NCI-H2171 (cell line): Measurements from ENCODE around the gene TMPRSS9.

ENCODE experiments used
- DNase-seq: peaks from one replicate; lab custom pipeline; 2025; lab: John Stamatoyannopoulos, UW

Gene TMPRSS9

DNA sequence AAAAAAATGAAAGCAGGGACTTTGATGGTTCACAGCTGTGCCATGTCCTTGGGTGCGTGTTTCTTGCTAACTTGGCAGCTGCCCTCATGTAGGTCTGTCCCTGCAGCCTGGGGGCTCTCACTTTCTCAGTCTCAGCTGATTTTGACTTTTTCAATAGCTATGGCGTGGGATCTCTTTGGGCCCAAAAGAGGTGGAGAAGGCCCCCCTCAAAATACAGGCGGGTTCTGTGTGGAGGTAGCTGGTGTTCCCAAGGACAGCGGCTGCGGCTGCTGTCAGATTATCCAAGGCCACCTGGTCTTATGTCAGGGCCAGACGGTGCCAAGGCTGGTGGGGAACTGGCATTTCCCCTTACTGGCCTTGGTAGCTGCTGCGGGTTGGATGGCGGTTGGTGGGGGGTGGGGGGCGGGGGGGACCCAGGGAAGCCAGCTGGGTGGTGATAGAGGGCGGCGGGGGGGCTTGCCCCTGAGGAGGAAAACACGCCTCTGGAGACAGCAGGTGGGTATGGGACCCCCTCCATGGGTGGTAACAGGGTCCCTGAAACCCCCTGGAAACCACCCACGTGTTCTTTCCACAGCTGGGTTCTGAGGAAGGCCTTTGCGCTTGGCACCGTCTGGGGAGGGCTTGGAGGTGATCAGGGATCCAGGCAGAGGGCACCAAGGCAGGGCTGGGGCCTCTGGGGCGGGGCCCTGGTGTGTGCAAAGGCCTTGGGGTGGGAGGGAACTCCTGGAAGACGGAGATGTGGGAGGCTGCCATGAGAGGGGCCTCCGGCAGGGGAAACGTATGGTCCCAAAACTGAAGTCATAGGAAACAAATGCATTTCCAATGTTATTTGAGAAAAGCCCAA, 63.2 kb downstream of the TMPRSS9 start:
- no peak for DNase-seq

DNA sequence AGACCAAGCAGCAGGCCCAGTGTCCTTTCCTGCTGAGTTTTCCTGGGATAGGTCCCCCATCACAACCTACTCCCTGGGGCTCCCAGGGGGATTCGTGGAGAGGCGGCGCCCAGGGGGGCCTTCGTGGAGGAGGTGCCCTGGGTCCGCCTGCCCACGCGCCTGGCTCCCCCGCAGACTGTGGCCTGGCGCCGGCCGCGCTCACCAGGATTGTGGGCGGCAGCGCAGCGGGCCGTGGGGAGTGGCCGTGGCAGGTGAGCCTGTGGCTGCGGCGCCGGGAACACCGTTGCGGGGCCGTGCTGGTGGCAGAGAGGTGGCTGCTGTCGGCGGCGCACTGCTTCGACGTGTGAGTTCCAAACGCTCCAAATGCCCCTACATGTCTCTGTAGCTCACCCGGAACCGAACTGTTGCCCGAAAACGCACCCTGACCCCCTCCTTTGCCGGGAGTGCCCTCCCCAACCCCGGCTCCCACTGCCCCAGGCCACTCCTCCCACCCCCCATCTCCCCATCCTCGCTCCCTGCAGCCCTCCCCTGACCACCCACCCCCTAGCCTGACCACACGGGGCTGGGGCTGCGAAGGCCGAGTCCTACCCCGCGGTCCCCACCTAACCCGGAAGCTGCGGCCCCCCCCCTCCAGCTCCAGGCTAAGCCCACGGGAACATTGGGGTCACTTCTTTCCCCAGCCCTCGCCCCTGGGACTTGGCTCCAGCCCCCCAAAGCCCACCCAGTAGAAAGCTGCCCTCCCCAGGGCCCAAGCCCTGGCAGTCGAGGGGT, 64.0 kb downstream of the TMPRSS9 start:
- DNase-seq, result no peak

DNA sequence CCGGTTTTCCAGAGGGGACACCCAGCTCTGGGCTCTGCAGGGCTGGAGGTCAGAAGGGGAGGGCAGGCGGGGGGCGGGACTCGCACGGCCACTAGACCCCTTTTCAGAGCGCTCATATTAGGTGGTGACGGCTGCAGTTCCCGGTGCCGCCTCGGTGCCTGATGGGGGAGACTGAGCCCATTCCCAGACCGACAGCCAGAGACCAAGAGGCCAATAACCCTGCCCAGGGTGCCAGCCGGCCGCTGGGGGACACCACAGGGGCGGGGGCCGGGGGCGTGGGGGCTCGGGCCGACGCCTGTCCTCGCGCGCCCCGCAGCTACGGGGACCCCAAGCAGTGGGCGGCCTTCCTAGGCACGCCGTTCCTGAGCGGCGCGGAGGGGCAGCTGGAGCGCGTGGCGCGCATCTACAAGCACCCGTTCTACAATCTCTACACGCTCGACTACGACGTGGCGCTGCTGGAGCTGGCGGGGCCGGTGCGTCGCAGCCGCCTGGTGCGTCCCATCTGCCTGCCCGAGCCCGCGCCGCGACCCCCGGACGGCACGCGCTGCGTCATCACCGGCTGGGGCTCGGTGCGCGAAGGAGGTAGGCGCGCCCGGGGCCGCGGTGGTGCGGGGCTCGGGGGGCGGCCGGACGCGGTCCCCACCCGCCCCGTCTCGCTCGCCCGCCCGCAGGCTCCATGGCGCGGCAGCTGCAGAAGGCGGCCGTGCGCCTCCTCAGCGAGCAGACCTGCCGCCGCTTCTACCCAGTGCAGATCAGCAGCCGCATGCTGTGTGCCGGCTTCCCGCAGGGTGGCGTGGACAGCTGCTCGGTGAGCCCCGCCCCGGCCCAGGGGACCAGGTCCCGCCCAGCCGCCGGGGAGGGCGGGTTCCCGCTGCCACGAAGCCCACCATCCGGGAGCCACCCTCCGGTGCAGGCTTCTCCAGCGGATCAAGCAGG, 64.9 kb downstream of the TMPRSS9 start:
- DNase-seq, result no peak

DNA sequence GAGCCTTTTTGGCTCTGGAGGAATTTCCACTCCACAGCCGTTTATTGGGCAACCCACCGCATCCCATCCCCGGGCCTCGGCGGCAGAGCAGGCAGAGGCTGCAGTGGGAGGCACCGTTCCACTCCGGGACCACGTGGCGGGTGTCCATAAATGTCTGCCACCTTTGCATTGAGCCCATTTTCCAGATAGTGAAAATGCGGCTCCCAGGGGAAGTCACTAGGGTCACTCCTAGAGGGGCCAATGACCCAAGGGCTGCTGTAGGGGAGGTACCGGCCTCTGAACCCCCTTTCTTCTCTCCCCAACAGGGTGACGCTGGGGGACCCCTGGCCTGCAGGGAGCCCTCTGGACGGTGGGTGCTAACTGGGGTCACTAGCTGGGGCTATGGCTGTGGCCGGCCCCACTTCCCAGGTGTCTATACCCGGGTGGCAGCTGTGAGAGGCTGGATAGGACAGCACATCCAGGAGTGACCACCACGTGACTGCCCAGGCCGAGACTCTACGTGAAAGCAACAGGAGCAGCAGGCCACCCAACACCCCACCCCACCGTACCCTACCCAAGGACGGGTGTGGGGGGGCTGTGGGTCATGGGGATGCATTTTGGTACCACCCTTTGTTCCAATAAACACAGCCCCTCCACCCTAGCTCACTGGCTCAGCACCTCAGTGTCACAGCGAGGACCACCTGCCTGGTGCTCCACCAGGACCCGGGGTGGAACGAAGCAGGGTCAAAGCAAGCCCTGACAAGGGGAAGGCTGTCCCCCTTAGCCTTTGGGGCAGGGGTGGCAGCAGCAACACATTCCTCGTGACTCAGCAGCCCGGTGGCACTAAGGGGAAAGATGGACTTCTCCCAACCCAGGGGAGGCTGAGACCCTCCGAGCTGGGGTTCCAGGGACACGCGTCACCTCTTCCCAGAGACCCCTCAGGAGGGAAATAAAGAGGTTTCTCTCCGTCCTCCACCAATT, 65.8 kb downstream of the TMPRSS9 start:
- no peak for DNase-seq

DNA sequence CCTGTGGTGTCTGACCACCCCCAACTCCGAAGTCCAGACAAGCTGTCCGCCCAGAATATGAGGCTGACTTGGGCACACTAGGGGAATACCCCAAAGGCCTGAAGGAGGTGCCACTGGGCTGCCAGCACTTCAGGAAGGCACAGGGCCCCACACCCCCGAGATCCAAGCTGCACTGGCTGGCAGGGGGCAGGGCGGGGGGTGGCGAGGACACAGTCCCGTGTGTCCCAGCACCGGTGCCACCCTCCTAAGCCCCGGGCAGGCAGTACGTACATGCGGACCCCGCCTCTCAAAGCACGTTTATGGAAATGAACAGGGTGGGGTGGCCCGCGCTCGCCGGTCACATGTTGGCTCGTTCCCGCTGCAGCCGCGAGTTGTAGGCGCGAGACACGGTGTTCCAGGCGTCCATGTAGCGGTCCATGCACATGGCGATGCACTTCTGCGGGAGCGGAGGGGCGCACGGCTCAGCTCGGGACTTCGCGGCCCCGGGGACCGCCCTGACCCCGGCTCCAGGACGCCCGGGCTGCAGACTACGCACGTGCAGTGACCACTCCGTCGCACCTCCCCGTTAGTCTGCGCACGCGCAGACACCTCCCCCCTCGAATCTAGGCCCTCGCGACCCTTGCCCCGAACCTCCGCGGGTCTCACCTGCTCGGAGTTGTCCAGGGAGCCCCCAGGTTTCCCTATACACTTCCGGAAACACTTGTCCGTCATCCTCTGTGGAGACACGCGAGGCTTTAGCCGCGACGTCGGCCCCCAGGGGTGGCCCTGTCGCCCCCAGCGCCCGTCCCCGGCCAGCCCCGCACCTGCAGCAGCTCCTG, 66.8 kb downstream of the TMPRSS9 start:
- peak; percentile 43 for DNase-seq

DNA sequence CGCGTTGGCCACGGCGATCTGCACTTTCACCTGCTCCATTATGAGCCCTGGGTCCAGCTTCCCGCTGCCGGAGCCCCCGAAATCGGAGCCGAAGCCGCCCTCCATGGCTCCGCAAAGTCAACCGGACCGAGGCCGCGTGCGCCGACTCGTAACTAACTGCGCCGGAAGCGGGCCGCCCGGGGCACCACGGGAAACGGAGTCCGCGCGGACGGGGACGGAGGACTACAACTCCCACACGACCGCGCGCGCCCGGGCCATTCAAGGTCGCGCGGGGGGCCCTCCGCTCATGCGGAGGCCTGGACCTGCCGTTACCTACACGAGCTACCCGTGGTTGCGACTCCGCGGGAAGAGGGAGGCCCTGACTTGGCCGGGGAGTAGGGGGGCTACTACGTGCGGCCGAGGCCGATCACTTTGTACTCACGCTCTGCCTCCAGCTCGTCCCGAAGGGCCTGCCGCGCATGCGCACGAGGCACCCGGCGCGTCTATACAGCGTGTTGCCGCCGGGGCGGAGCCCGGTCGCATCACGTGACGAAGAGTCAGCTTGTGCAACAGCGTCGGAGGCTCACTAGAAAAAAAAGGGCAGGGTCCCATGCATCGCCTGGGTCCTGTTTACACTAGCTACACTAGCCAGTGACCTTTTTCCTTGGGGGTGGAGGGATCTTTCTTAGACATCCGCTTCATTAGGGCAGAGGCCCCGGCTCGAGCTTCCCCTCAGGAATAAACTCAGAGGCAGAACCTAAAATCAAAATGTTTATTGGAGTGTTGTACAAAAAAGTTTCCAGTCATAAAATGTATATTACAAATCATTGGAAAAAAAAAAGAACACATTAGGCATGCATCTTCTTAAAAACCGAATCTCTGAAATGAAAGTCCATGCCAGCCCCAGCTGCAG, 67.6 kb downstream of the TMPRSS9 start, which contains the start of gene TIMM13:
Gene TIMM13, minus strand, starts transcription at position 158 of the 892 bp plus-strand sequence. Its CDS starts 53 bp downstream, at position 105.
- peak; percentile 95 for DNase-seq

DNA sequence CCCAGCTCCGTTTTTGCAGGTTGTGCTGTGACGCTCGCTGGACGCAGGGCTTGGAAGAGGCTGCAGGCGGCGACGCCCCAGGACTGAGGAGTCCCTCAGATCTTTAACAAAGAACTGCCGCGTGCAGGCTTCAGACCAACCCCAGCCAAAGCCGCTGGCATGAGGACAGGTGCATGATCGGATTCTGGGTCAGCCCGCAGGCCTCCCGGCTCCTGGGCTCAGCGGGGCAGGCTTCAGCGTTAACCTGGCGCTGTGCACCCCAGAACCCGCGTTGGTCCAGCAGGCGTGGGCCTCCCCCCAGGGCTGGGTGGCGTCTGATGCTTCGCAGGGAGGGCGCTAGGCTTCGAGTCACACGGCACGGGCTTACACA, 68.2 kb downstream of the TMPRSS9 start:
- DNase-seq, result no peak

DNA sequence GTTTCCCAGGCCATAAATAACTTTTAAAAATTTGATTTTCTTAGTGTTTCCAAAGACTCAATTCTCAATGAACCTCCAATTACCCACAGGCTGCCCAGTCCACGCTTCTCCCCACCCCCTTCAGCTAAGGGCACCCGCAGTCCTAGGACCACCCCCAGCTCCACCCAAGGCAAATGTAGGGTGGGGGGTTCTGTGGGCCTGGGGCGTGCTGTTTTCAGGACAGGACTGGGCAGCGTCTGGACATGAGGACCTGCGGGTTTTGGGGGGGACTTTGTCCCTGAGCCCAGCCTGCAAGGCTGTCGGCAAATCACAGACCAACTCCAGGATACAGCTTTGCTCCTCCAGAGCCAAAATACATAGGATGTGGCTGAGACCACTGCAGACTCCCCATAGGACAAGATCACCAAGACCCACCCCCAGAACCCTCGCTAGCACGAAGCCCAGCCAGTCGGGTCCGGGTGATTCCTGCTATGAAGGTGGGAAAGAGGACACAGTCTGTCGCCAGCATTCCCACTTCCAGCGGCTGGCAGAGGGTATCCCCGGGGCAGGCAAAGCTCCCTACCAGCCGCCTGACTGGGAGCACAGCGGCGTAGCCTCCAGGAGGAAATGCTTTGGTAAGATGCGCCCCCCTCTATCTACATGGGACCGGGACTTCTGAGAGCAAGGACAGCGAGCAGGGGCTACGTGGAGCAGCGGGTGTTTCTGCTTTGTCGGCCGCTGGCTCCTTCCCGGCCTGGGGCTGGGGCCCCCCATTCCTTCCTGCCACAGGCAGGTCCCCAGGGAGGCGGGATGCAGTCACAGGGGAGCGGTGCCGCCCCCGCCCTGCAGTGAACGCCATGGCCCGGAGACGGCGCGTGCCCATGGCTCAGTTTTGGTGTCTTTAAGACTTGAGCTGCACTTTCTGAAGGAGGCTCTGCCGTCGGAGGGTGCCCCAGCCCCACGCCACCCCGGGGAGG, 69.0 kb downstream of the TMPRSS9 start:
- no peak for DNase-seq

DNA sequence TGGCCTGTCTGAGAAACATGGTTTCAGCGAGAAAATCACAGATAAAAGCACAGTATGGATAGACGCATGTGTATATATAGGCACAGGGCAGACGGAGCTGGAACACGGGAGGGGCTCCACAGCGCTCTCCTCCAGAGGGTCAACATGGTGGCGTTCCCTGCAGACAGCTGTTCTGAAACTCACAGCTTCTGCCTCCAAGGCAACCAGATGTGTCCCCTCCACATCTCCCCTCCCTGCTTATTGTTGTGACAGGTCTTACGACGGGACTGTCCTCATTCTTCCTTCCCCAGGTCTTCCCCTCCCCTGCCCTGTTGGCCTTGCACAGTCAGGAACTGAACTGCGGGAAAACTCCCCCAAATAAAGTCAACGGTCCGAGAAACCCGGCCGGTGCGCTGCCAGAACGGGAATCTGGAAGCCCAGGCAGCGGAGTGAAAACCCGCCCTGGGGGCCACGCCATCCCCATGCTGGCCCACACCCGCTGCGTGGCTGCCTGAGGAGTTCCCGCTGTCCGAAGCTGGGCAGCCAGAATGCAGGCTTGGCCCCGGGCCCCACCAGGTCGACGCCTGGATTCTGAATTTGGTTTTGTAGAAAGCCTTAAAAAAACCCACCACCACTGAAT, 70.0 kb downstream of the TMPRSS9 start:
- DNase-seq, result no peak

DNA sequence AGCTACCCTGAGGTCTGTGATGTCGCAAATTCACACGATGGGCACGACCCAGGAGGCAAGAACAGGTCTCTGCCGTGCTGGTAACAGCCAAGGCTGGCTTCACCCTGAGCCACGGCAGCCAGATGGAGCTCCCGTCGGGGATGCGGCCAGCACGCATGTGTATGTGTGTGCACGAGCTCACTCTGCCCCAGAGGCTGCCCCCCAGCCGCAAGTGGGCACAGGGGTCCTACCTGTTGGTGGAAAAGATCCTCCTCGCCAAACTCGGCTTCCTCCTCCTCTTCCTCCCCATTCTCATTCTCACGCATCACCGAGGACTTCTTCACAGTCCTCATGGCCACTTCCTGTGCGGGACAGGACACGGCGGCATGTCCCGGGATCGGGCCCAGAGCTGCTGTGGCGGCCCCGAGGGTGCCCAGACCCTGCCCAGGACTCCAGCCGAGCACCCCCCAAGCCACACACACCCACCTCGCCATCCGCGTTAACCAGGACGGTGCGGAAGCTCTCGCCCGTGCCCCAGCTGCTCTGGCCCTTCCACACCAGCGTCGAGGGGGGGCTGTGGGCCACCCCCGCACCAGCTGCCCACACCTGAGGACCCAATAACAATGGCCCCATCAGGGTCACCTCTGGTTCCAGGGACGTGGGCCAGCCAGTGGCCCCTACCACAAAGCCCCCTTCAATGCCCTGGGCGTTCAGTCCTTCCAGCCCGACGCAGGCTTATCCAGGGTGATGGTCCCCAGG, 71.4 kb downstream of the TMPRSS9 start:
- DNase-seq, result no peak

DNA sequence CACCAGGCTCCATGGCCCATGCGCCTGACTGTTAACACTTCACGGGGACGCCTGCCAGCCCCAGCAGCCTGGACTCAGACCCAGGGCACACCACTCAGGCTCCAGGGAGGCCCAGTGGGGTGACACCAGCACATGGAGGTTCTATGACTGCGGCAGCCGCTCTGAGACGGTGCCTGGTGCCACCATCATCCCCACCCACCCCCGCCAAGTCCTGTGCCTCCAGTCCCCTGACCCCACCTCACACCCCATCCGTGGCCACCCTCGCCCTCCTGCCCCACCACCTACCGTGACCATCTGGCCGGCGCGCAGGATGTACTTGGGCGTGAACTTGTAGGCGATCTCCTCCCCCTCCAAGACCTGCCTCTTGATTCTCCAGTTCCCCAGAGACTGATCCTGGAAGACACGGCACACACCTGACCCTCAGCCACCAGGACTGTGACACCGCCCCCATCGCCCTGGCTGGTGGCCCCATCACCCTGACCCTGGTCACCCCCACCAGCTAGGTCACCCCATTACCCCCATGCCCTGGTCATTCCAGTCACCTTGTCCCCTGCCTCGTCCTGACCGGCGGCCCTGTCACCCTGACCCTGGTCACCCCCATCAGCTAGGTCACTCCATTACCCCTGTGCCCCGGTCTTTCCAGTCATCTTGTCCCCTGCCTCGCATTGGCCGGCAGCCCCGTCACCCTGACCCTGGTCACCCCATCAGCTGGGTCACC, 72.2 kb downstream of the TMPRSS9 start:
- DNase-seq, result no peak

DNA sequence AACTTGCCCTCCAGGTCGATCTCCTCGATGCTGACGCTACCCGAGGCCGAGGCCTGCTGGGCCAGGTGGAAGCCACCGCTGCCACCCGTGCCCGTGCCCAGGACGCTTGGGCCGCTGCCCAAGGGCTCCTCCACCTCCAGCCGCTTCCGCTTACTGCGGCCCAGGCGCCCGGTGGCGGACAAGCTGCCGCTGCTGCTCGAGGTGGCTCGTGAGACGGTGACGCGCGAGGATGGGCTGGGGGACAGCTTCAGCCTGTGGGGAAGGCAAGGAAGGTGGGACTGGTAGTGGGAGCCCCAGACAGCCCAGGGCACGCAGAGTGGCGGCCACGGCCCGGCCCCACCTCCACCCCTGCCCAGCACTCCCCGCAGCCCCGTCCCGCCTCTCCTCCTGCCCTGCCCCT, 73.8 kb downstream of the TMPRSS9 start:
- no peak for DNase-seq

DNA sequence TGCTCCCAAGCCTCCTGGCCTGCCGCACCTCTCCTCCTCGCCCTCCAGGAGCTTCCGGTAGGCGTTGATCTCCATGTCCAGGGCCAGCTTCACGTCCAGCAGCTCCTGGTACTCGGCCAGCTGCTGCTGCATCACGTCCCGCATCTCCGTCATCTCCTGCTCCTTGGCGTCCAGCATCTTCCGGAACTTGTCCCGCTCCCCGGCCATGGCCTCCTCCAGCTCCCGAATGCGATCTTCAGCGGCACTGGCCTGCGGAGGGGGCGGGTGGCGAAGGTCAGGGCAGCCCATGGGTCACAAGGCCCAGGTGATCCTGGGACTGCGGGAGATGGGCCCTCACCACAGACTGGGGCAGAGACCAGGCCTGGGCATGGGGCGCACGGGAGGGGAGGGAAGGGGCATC, 74.2 kb downstream of the TMPRSS9 start:
- DNase-seq, result no peak

DNA sequence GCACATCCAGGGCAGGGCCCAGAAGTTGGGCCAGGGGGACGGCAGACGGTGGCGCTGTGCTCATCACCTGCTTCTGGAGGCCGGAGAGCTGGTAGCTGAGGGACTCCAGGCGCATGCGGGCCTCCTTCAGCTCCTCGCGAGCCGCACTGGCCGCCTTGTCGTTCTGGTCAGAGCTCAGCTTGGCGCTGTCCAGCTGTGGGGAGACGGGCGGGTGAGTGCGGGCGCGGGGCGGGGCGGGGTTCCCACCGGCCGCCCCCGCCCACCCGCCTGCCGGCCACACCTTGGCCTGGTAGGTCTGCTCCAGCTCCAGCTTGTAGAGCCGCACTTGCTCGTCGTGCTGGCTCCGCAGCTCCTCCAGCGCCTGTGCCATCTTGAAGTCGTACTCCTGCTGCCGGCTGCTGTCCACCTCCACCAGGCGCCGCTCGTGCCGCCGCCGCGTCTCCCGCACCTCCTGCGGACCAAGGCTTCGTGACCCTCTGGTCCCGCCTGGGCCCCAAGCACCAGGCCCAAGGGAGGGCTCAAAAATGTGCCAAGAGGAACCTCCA, 74.7 kb downstream of the TMPRSS9 start:
- no peak for DNase-seq

DNA sequence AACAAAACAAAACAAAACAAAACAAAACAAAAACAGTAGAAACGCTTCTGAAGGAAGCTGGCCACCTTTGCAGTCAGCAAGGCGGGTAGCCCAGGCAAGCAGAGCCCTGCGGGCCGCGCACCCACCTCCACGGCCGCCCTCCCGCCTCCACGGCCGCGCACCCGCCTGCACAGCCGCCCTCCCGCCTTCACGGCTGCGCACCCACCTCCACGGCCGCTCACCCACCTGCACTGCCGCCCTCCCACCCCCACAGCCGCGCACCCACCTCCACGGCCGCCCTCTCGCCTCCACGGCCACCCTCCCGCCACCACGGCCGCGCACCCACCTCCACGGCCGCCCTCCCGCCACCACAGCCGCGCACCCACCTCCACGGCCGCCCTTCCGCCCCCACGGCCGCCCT, 76.3 kb downstream of the TMPRSS9 start:
- DNase-seq, result no peak

DNA sequence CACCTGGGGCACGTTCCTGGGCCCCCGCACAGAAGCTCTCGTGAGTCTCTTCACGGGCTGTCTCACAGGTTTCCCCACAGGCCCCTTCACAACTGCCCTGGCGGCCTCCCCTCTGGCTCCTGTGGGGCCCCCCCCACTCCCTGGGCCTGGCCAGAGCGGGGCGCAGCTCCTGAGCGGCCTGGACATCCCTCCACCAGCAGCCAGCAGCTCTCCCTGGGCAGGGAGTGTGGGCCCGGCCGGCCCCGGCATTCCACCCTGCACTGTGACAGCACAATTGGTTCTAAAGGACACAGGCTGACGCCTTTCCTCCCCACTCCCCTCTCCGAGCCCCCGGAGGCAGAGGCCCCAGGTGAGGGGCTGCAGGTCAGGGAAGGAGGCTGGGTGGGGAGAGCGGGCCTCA, 76.9 kb downstream of the TMPRSS9 start:
- DNase-seq, result no peak
